Vagina (tissue), 2 donors: ENCODE data around the gene TMEM205.

Experiments
- POLR2A ChIP-seq, 2 donors: fragments of 450-650 bp; IDR thresholded peaks; one replicate each; pipeline ENCODE4 v1.6.1; 2017; ENCODE audit warnings: antibody characterized with exemption in 2 of 2, mild to moderate bottlenecking in 2 of 2, moderate library complexity in 2 of 2
- TF ChIP-seq, protein P1 (sequence below), 3 experiments: fragments of 450-650 bp in 2 of 3; fragments of 200-600 bp in 1 of 3; sonication (generic) in 1 of 3; IDR thresholded peaks; one replicate each; pipeline ENCODE4 v1.5.1; 2017 to 2019; ENCODE audit warnings: antibody characterized with exemption in 3 of 3, mild to moderate bottlenecking in 2 of 3, moderate library complexity in 2 of 3

DNA sequence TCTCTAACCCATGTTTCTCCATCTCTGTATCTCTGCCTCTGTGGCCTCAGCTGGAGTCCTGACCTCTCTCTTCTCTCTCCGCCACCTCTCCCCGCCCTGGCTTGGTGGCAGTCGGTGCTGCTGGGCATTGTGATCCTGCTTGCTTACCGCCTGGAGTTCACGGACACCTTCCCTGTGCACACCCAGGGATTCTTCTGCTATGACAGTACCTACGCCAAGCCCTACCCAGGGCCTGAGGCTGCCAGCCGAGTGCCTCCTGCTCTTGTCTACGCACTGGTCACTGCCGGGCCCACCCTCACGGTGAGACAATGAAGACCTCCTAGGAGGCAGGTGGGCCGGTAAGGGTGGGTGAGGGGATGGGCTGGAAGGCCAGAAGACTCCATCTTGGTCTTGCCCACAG is 13.4 kb upstream of the TMEM205 start:
- TF ChIP-seq, protein P1, sequence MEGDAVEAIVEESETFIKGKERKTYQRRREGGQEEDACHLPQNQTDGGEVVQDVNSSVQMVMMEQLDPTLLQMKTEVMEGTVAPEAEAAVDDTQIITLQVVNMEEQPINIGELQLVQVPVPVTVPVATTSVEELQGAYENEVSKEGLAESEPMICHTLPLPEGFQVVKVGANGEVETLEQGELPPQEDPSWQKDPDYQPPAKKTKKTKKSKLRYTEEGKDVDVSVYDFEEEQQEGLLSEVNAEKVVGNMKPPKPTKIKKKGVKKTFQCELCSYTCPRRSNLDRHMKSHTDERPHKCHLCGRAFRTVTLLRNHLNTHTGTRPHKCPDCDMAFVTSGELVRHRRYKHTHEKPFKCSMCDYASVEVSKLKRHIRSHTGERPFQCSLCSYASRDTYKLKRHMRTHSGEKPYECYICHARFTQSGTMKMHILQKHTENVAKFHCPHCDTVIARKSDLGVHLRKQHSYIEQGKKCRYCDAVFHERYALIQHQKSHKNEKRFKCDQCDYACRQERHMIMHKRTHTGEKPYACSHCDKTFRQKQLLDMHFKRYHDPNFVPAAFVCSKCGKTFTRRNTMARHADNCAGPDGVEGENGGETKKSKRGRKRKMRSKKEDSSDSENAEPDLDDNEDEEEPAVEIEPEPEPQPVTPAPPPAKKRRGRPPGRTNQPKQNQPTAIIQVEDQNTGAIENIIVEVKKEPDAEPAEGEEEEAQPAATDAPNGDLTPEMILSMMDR (IDR thresholded peaks at IDR 0.05) = no peak
- TF ChIP-seq POLR2A (IDR thresholded peaks at IDR 0.05) = no peak
